K562 (cell line): ENCODE measurements around the gene CD14.
"Not testable (repeated sequence)": the region's sequence is repeated elsewhere in the genome, so short reads cannot be mapped to it uniquely, and the experiment has no call there.

ENCODE experiments used
- CREB1 ChIP-seq, 2 experiments: sonication (generic) in 1 of 2; formaldehyde crosslinking in 1 of 2; IDR thresholded peaks; 2 replicates each; pipeline versions ENCODE4 v1.6.1 to v1.8.0; 2012 to 2022; ENCODE audit warnings: inconsistent platforms in 1 of 2, mild to moderate bottlenecking in 1 of 2, missing genetic modification reagents in 1 of 2, moderate library complexity in 1 of 2
- ELF2 ChIP-seq: fragments of 250-450 bp; sonication (Bioruptor Pico); IDR thresholded peaks from 2 replicates; pipeline ENCODE4 v1.5.0; 2021; ENCODE audit warnings: mild to moderate bottlenecking
- MAZ ChIP-seq, 2 experiments: fragments of 450-650 bp in 1 of 2; sonication (generic) in 1 of 2; formaldehyde crosslinking; IDR thresholded peaks in 1 of 2; conservative IDR thresholded peaks in 1 of 2; 2 replicates each; pipeline versions ENCODE4 v1.4.0 to v1.5.0; 2020; ENCODE audit warnings: mild to moderate bottlenecking in 1 of 2, missing genetic modification reagents in 1 of 2
- MEF2A ChIP-seq: IDR thresholded peaks from 2 replicates; pipeline ENCODE4 v1.6.1; 2011; ENCODE audit warnings: low read depth, mild to moderate bottlenecking, low read length, moderate library complexity; ENCODE audit not compliant: control insufficient read depth
- NELFE ChIP-seq: IDR thresholded peaks from 2 replicates; pipeline ENCODE4 v1.6.1; 2011; ENCODE audit warnings: mild to moderate bottlenecking; ENCODE audit not compliant: insufficient read depth, insufficient read length
- POLR2A ChIP-seq: fragments of 450-650 bp; conservative IDR thresholded peaks from 2 replicates; pipeline ENCODE4 v1.6.1; 2016
- POLR2AphosphoS5 ChIP-seq: IDR thresholded peaks from 2 replicates; pipeline ENCODE4 v1.6.1; 2011; ENCODE audit warnings: mild to moderate bottlenecking, low read depth, low read length, moderate library complexity; ENCODE audit not compliant: control insufficient read depth, insufficient read depth
- SMAD3 ChIP-seq: fragments of 450-650 bp; formaldehyde crosslinking; conservative IDR thresholded peaks from 2 replicates; pipeline ENCODE4 v1.4.0; 2020; ENCODE audit warnings: mild to moderate bottlenecking
- TF ChIP-seq, protein P1 (sequence below), 2 experiments: fragments of 450-650 bp; formaldehyde crosslinking in 1 of 2; IDR thresholded peaks; 2 replicates each; pipeline versions ENCODE4 v1.4.0 to v1.6.1; 2014 to 2020; ENCODE audit warnings: mild to moderate bottlenecking in 2 of 2, borderline replicate concordance in 1 of 2, low read depth in 1 of 2
- TF ChIP-seq, protein P2 (sequence below): IDR thresholded peaks from 3 replicates; pipeline ENCODE4 v1.6.1; 2011; ENCODE audit warnings: borderline replicate concordance, mild to moderate bottlenecking; ENCODE audit not compliant: insufficient read length, insufficient read depth
- TF ChIP-seq, protein P3 (sequence below), 3 experiments: IDR thresholded peaks in 2 of 3; conservative IDR thresholded peaks in 1 of 3; 2 replicates each; pipeline ENCODE4 v1.5.1; 2011 to 2012; ENCODE audit warnings: low read length in 3 of 3, mild to moderate bottlenecking in 3 of 3, control low read depth in 2 of 3, improper control_type of control experiment in 1 of 3, inconsistent platforms in 1 of 3, low read depth in 1 of 3, mixed read lengths in 1 of 3, moderate library complexity in 1 of 3; ENCODE audit not compliant: insufficient read depth in 2 of 3

DNA sequence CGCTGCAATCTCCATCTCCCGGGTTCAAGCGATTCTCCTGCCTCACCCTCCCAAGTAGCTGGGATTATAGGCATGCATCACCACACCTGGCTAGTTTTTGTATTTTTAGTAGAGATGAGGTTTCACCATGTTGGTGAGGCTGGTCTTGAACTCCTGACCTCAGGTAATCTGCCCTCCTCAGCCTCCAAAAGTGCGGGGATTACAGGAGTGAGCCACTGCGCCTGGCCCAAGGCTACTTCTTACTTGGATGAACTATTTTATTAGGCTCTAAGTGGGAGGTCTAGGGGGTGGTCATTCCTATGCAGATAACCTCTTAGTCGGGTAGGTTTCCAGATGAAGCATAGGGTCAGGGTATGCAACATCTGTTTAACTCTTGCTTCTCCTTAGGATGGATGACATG is 27.4 kb upstream of the CD14 start:
- TF ChIP-seq, protein P1, sequence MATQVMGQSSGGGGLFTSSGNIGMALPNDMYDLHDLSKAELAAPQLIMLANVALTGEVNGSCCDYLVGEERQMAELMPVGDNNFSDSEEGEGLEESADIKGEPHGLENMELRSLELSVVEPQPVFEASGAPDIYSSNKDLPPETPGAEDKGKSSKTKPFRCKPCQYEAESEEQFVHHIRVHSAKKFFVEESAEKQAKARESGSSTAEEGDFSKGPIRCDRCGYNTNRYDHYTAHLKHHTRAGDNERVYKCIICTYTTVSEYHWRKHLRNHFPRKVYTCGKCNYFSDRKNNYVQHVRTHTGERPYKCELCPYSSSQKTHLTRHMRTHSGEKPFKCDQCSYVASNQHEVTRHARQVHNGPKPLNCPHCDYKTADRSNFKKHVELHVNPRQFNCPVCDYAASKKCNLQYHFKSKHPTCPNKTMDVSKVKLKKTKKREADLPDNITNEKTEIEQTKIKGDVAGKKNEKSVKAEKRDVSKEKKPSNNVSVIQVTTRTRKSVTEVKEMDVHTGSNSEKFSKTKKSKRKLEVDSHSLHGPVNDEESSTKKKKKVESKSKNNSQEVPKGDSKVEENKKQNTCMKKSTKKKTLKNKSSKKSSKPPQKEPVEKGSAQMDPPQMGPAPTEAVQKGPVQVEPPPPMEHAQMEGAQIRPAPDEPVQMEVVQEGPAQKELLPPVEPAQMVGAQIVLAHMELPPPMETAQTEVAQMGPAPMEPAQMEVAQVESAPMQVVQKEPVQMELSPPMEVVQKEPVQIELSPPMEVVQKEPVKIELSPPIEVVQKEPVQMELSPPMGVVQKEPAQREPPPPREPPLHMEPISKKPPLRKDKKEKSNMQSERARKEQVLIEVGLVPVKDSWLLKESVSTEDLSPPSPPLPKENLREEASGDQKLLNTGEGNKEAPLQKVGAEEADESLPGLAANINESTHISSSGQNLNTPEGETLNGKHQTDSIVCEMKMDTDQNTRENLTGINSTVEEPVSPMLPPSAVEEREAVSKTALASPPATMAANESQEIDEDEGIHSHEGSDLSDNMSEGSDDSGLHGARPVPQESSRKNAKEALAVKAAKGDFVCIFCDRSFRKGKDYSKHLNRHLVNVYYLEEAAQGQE (IDR thresholded peaks at IDR 0.05; ENCODE audit: borderline replicate concordance): not testable (repeated sequence)
- TF ChIP-seq, protein P1 (CRISPR knock-in tag; IDR thresholded peaks at IDR 0.05; ENCODE audit: low read depth): not testable (repeated sequence)
- TF ChIP-seq POLR2AphosphoS5; CREB1 (IDR thresholded peaks at IDR 0.05); CREB1 (CRISPR knock-in tag; IDR thresholded peaks at IDR 0.05); MEF2A; SMAD3 (CRISPR knock-in tag); NELFE; ELF2 (CRISPR knock-in tag); POLR2A; MAZ (CRISPR knock-in tag; conservative IDR thresholded peaks at IDR 0.05 in 1 of 2, IDR thresholded peaks at IDR 0.05 in 1 of 2): not testable (repeated sequence)
- TF ChIP-seq, protein P2, sequence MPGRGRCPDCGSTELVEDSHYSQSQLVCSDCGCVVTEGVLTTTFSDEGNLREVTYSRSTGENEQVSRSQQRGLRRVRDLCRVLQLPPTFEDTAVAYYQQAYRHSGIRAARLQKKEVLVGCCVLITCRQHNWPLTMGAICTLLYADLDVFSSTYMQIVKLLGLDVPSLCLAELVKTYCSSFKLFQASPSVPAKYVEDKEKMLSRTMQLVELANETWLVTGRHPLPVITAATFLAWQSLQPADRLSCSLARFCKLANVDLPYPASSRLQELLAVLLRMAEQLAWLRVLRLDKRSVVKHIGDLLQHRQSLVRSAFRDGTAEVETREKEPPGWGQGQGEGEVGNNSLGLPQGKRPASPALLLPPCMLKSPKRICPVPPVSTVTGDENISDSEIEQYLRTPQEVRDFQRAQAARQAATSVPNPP: not testable (repeated sequence)
- TF ChIP-seq, protein P3, sequence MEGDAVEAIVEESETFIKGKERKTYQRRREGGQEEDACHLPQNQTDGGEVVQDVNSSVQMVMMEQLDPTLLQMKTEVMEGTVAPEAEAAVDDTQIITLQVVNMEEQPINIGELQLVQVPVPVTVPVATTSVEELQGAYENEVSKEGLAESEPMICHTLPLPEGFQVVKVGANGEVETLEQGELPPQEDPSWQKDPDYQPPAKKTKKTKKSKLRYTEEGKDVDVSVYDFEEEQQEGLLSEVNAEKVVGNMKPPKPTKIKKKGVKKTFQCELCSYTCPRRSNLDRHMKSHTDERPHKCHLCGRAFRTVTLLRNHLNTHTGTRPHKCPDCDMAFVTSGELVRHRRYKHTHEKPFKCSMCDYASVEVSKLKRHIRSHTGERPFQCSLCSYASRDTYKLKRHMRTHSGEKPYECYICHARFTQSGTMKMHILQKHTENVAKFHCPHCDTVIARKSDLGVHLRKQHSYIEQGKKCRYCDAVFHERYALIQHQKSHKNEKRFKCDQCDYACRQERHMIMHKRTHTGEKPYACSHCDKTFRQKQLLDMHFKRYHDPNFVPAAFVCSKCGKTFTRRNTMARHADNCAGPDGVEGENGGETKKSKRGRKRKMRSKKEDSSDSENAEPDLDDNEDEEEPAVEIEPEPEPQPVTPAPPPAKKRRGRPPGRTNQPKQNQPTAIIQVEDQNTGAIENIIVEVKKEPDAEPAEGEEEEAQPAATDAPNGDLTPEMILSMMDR (IDR thresholded peaks at IDR 0.05 in 2 of 3, conservative IDR thresholded peaks at IDR 0.05 in 1 of 3; ENCODE audit: insufficient read depth in 2 of 3, low read depth in 1 of 3, low read length in 3 of 3): not testable (repeated sequence)
